DOHH2 (cell line): Measurements from ENCODE around the gene SSUH2.

Experiments
- CTCF ChIP-seq: fragments of 200-600 bp; sonication (generic); IDR thresholded peaks from one replicate; pipeline ENCODE4 v1.5.1; 2014; ENCODE audit warnings: antibody characterized with exemption, mild to moderate bottlenecking, low read depth, low read length; ENCODE audit not compliant: poor library complexity, severe bottlenecking
- EZH2phosphoT487 ChIP-seq: fragments of 200-600 bp; sonication (generic); IDR thresholded peaks from 2 replicates; pipeline ENCODE4 v1.6.1; 2017; ENCODE audit warnings: borderline replicate concordance, mild to moderate bottlenecking, antibody characterized with exemption, low read length, moderate library complexity, mixed read lengths

GRCh38 chr3:8645712-8646111, 1.1 kb upstream of the SSUH2 start:
- TF ChIP-seq CTCF (no peak), EZH2phosphoT487 (no peak)
